ENCODE measurements around the gene USHBP1.

The USHBP1 gene

GRCh38 chr19:17209126-17210036, 55.2 kb downstream of the USHBP1 start:
- peak; percentile 91 for DNase-seq

- no peak for DNase-seq
Measured at GRCh38 chr19:17206736-17207581, 57.6 kb downstream of the USHBP1 start.

DNA sequence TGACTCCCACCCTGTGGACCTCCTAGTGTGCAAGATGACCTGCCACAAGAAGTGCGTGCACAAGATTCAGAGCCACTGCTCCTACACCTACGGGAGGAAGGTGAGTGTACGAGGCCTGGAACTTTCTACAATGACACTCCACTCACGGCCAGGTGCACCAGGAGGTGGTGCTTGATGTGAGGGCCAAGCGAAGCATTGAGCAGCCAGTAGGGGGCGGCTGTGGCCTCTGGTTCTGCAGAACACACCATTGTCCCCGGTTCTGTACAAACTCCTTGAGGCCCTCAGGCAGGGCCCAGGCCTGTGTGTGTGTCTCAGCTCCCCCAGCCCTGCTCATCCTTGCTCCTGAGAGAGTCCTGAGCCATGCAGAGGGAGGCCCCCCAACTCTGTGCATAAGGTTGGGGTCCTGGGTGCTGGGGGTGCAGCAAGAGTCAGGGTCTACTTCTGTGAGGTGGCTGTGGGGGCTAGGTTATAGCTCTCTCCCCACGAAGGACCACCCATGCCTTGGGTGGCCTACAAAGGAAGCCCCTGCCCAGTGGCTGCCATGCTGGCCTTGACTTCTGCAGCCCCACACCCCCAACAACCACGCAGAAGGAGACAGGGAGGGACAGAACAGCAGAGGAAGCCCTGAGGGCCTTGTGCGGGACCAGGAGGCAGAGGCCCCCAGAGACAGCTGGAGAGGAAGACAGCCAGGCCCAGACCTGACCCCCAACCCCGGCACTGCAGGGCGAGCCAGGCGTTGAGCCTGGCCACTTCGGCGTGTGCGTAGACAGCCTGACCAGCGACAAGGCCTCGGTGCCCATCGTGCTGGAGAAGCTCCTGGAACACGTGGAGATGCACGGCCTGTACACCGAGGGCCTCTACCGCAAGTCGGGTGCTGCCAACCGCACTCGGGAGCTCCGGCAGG, 59.1 kb downstream of the USHBP1 start:
- DNase-seq = peak; percentile 90

DNA sequence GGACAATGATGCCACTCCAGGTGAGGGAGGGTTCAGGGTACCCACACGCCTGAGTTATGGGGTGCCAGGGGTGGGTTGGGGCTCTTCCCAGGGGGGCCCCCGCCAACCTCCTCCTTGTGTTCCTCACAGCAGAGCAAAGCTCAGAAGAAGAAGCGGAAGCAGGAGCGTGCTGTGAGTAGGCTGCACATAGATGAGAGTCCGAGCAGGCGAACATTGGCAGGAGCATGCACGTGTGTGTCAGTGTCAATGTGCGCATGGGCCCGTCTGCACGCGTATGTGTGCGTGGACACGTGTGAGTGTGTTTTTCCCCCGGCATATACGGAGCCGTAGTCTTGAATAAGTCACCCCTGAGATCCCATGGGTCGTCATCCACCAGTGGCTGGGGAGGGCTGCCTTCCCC, 61.8 kb downstream of the USHBP1 start:
- no peak for DNase-seq

GRCh38 chr19:17202249-17202648, 62.3 kb downstream of the USHBP1 start:
- DNase-seq = peak; percentile 87

DNA sequence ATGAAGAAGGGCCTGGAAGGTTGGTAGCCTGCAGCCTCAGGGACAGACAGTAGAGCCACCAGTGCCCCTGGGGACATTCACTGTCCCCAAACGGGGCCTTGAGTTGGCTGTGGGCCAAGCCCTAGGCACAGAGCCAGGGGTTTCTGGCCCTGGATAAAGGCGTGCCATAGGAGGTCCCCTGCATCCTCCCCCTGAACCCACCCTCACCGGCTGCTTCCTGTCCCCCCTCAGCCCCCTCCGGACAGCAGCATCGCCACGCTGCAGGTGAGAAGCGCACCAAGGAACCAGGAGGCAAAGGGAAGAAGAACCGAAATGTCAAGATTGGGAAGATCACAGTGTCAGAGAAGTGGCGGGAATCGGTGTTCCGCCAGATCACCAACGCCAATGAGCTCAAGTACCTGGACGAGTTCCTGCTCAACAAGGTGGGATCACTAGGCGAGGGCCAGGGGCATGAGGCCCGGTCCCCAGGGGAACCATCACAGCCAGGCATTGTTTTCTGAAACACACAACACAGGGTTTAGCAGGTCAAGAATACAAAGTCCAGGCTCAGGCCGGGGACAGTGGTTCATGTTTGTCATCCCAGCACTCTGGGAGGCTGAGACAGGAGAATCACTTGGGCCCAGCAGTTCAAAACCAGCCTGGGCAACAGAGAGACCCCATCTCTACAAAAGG, 64.0 kb downstream of the USHBP1 start:
- DNase-seq = no peak
